ENCODE measurements around the gene ARHGAP11B.
"Not testable (repeated sequence)": the region's sequence is repeated elsewhere in the genome, so short reads cannot be mapped to it uniquely, and the experiment has no call there.

ARHGAP11B gene
- long read RNA-seq: 0 reads

GRCh38 chr15:30625436-30626193, at the start of gene ARHGAP11B:
Gene ARHGAP11B (plus strand): TSS chr15:30626128.
- H3K36me3 ChIP-seq; H3K4me1 ChIP-seq; H3K9me3 ChIP-seq; intact Hi-C loops (cut with DNase I); H3K27me3 ChIP-seq: not testable (repeated sequence)
- peak within 1 kb of the TSS; percentile 77 for H3K27ac ChIP-seq
- ATAC-seq (peak; percentile 100), DNase-seq (peak; percentile 90)
- peak within 1 kb of the TSS; percentile 51 for H3K4me3 ChIP-seq

- H3K36me3 ChIP-seq; H3K27ac ChIP-seq; H3K4me3 ChIP-seq; H3K9me3 ChIP-seq; H3K4me1 ChIP-seq; DNase-seq; H3K27me3 ChIP-seq; intact Hi-C loops (cut with DNase I): not testable (repeated sequence)
- ATAC-seq: peak; percentile 19
These were observed 46.4 kb upstream of the ARHGAP11B start for GRCh38 chr15:30579394-30579970.

GRCh38 chr15:30580716-30581115, 45.2 kb upstream of the ARHGAP11B start:
- DNase-seq; H3K4me1 ChIP-seq; H3K36me3 ChIP-seq; intact Hi-C loops (cut with DNase I); H3K4me3 ChIP-seq; H3K9me3 ChIP-seq; H3K27me3 ChIP-seq; H3K27ac ChIP-seq; ATAC-seq: not testable (repeated sequence)

GRCh38 chr15:30598953-30599352, 27.0 kb upstream of the ARHGAP11B start:
- H3K36me3 ChIP-seq; H3K27ac ChIP-seq; DNase-seq; ATAC-seq; H3K4me1 ChIP-seq; intact Hi-C loops (cut with DNase I); H3K9me3 ChIP-seq; H3K4me3 ChIP-seq; H3K27me3 ChIP-seq: not testable (repeated sequence)
- TF ChIP-seq CTCF (IDR thresholded peaks at IDR 0.05): peak; percentile 20

GRCh38 chr15:30603796-30604195, 22.1 kb upstream of the ARHGAP11B start, which contains the start of gene GOLGA8H:
Gene GOLGA8H (plus strand): TSS chr15:30604028. CDS start chr15:30604126, 98 bp downstream.
- DNase-seq; intact Hi-C loops (cut with DNase I); H3K9me3 ChIP-seq; H3K4me3 ChIP-seq; H3K4me1 ChIP-seq; ATAC-seq; H3K27me3 ChIP-seq; H3K27ac ChIP-seq; H3K36me3 ChIP-seq: not testable (repeated sequence)

- ATAC-seq; H3K27ac ChIP-seq; DNase-seq; H3K4me1 ChIP-seq; H3K27me3 ChIP-seq; H3K9me3 ChIP-seq; intact Hi-C loops (cut with DNase I); H3K4me3 ChIP-seq; H3K36me3 ChIP-seq: not testable (repeated sequence)
These were observed 13.7 kb upstream of the ARHGAP11B start for GRCh38 chr15:30612271-30612670.

- DNase-seq; H3K4me1 ChIP-seq; H3K27me3 ChIP-seq; intact Hi-C loops (cut with DNase I); H3K36me3 ChIP-seq; H3K9me3 ChIP-seq; H3K4me3 ChIP-seq; H3K27ac ChIP-seq: not testable (repeated sequence)
- peak; percentile 22 for ATAC-seq
These were observed 4.6 kb upstream of the ARHGAP11B start for GRCh38 chr15:30621342-30621741.

GRCh38 chr15:30626194-30626565, 252 bp downstream of the ARHGAP11B start:
- H3K4me3 ChIP-seq: peak overlapping the region; percentile 51
- ATAC-seq; H3K9me3 ChIP-seq; intact Hi-C loops (cut with DNase I); H3K4me1 ChIP-seq; H3K36me3 ChIP-seq; H3K27me3 ChIP-seq; H3K27ac ChIP-seq; DNase-seq: not testable (repeated sequence)

- intact Hi-C loops (cut with DNase I); H3K27me3 ChIP-seq; H3K36me3 ChIP-seq; H3K27ac ChIP-seq; H3K9me3 ChIP-seq; ATAC-seq; H3K4me1 ChIP-seq; DNase-seq: not testable (repeated sequence)
- H3K4me3 ChIP-seq: peak overlapping the region; percentile 51
These were observed 704 bp downstream of the ARHGAP11B start for GRCh38 chr15:30626632-30627031.
